NOMO-1 treated with DMSO at 0.1 percent for 48 hours (cell line): ENCODE measurements around the gene RAVER2.

Experiments used
- DNase-seq: peaks from one replicate; lab custom pipeline; 2025; ENCODE audit not compliant: unreplicated experiment; lab: John Stamatoyannopoulos, UW

The RAVER2 gene

DNA sequence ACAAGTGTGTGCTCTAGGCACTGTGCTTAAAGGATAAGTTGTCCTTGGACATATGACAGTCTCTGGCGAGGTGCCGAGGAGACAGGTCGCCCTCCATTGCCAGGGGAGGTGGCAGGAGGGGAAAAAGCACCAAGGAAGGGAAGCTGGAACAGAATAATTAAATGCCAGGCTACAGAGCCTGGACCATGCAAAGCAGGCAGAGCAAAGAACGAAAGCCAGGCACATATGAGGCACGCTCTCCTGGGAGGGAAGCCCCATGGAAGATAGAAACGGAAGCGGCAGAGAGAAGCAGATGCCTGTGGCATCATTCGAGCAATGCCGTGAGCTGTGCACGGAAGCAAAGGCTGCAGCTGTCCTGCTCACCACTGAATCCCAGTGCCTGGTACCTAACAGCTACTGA is 130.2 kb downstream of the RAVER2 start:
- DNase-seq = no peak

GRCh38 chr1:64875606-64876005 is 130.7 kb downstream of the RAVER2 start:
- no peak for DNase-seq

DNA sequence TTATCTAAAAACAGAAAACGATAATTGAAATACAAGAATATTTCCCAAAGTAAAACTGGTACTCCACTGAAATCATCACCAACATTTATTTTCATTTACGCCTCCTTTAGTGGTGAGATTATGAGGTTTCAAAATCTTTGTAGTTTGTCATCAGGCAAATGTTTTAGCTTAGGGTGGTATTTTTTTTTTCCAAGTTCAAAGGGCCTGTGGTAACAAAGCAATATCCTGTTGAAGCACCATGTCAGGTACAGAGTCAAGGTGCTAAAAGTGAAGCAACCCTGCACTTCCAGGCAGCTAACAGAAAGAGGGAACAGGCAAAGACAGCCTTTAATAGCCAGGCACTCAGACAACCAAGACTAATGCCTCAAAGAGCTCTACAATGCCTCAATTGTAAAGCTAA is 132.3 kb downstream of the RAVER2 start:
- no peak for DNase-seq

DNA sequence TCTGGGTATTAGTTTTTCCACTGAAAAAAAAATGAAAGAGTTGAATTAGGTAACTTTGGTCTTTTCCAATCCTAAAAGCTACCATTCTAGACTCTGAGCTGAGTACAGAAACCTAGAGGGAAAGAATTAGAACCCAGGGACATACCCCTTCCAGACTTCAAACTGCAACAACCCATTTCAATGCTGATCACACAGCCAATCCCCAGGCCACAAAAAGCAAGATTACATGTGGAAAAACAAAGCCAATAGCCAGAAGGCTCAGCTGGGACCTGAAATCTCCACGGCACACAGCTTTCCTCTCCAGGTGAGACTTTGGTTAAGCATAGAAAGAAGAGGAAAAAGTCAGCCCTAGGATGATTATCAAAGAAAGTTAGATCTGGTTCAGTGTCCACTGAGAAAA is 132.7 kb downstream of the RAVER2 start:
- no peak for DNase-seq

GRCh38 chr1:64878090-64878489 is 133.2 kb downstream of the RAVER2 start:
- DNase-seq = no peak

DNA sequence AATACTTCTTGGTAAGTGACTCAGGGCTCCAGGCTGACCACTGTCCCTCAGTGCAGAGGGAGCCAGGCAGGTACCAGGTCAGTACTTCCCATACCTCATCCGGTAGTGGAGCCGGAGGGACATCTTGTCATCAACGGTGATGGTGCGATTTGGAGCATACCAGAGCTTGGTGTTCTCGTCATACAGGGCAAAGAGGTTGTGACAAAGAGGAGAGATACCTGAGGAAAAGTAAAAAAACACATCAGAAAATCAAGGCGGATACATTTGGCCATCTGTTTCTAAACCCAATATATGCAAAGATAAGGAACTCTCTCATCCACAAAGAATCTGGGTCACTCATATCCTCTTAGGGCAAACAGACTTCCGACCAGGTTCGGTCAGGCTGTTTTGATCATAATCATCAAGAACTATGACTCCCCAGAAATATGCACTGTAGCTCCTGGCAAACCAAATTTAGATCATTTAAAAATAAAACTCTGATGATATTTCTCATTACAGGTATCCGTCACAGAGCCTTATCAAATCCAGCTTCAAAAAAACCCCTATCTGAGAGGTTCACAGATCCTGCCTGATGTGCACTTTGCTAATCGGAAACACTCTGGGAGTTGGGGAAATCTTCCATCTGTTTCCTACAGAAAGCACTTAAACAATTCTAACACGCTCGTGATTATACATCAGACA is 134.2 kb downstream of the RAVER2 start:
- no peak for DNase-seq

GRCh38 chr1:64880449-64880848 is 135.6 kb downstream of the RAVER2 start:
- DNase-seq = no peak

- DNase-seq = no peak
Measured at GRCh38 chr1:64881281-64881680, 136.4 kb downstream of the RAVER2 start.
